ENCODE measurements around the gene PAX8. TPM values are rescaled to one million over a fixed set of nuclear protein-coding genes. Genes with fewer than 3 reads are reported as not detected.

Gene PAX8
- total and polyA plus RNA-seq, 2 experiments from 2014 or later: 0.16 TPM; not detected in 1

DNA sequence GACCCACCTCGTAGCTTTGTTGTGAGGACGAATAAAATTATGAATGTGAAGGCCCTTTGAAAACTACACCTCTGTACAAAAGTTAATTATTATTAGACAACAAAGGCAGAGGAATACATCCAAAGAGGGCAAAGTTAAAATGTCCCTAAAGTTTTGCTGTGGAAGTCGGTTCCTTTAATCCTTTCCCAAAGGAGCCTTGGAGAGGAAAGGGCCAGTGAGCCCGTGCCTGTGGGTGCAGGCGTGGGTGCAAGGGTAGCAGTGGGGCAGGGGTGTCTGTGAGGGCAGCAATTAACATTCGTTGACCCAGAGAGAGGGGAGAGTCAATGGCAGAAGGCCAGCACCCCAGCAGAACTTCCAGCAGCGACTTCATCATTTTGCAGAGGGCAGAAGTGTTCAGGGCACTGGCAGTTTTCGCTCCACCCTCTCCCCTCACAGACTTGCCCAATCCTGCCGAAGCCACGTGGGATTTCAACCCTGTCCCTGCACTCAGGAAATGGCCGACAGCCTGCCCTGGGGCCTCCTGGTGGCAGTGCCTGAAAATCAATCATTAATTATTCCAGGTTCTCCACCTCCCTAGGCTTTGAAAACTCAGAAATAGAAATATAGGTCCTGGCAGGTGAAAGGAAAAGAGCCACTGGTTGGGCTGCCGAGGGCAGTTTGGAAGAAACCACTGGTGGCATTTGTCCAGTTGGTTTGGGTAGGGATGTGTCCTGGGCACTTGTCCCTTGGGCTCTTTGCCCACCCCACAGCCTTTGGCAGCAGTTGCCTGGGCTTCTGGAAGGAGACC lies 4.2 kb upstream of the PAX8 start:
- DNase-seq (ENCODE audit: low spot score): peak; percentile 64
- Histone ChIP-seq H3K4me1 (ENCODE audit: insufficient read depth) (peaks cover 29% of the 10 kb centered on the region), H3K9me3 (ENCODE audit: low read depth) (no peaks in the 10 kb centered on the region), H3K4me3 (no peak overlapping the region), H3K9me2 (replicated peaks; ENCODE audit: insufficient read depth) (no peaks in the 10 kb centered on the region), H4K20me1 (ENCODE audit: insufficient read depth, poor library complexity, severe bottlenecking) (no peaks in the 10 kb centered on the region), H3K27me3 (peaks cover 25% of the 10 kb centered on the region), H3K36me3 (replicated peaks; ENCODE audit: insufficient read depth, low read depth) (no peaks in the 10 kb centered on the region), H2AFZ (peak overlapping the region; percentile 24), H3K4me2 (peak overlapping the region; percentile 41), H3K79me2 (no peaks in the 10 kb centered on the region), H3K27ac (peak overlapping the region; percentile 79)
- no peak for TF ChIP-seq EZH2phosphoT487 (IDR thresholded peaks at IDR 0.05; ENCODE audit: low read depth, severe bottlenecking, unreplicated experiment)
- TF ChIP-seq, protein P1, sequence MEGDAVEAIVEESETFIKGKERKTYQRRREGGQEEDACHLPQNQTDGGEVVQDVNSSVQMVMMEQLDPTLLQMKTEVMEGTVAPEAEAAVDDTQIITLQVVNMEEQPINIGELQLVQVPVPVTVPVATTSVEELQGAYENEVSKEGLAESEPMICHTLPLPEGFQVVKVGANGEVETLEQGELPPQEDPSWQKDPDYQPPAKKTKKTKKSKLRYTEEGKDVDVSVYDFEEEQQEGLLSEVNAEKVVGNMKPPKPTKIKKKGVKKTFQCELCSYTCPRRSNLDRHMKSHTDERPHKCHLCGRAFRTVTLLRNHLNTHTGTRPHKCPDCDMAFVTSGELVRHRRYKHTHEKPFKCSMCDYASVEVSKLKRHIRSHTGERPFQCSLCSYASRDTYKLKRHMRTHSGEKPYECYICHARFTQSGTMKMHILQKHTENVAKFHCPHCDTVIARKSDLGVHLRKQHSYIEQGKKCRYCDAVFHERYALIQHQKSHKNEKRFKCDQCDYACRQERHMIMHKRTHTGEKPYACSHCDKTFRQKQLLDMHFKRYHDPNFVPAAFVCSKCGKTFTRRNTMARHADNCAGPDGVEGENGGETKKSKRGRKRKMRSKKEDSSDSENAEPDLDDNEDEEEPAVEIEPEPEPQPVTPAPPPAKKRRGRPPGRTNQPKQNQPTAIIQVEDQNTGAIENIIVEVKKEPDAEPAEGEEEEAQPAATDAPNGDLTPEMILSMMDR (IDR thresholded peaks at IDR 0.05; ENCODE audit: poor library complexity): peak; percentile 6
- TF ChIP-seq EZH2 (IDR thresholded peaks at IDR 0.05; ENCODE audit: borderline replicate concordance): no peak
- 63% methylated on average over 12 of the region's 12 CpGs for WGBS (ENCODE audit: low lambda C conversion rate, missing lambda C conversion rate)

DNA sequence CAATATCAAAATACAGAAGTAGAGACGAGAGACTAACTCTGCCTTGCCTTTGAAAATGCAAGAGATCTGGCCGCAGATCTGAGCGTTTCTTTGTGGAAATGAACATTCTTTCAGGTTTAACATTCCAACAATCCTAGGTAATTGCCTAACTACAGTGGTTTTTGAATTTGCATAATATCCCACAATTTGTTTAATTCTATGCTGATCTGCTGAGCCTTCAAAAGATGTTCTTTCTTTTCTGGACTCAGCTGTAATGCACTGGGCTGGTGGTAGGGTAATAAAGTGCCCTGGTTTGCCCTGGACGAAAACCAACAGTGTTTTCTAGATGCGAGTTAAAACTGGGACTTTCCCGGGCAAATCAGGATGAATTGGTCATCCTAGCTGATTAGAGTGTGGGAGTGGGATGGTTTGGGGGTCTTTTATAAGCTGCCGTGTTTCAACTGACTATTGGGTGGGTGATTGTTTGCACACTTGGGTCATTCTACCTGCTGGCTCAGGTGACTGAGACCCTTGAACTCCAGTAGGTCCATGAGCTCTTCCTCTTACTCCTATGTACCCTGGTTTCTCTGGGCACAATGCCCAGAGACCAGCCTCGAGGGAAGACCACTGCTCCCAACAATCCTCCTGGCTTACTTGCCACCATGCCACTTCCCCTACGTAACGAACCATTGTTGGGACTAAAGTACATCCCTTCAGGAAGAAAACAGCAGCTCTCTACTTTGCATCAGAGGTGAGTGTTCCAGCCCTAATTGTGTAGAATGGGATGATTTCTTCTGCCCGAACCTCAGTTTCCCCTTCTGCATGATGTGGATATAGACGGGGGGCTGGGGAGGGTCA lies 3.4 kb upstream of the PAX8 start:
- H3K27ac ChIP-seq: peak overlapping the region; percentile 79
- H3K4me3 ChIP-seq: no peak overlapping the region
- H3K4me2 ChIP-seq: peak overlapping the region; percentile 41
- peaks cover 34% of the 10 kb centered on the region for H3K27me3 ChIP-seq
- no peaks in the 10 kb centered on the region for H4K20me1 ChIP-seq (ENCODE audit: insufficient read depth, poor library complexity, severe bottlenecking)
- WGBS (ENCODE audit: low lambda C conversion rate, missing lambda C conversion rate): 73% methylated on average over 12 of the region's 12 CpGs
- DNase-seq (ENCODE audit: low spot score): no peak
- TF ChIP-seq EZH2 (IDR thresholded peaks at IDR 0.05; ENCODE audit: borderline replicate concordance) (no peak), EZH2phosphoT487 (IDR thresholded peaks at IDR 0.05; ENCODE audit: low read depth, severe bottlenecking, unreplicated experiment) (no peak)
- TF ChIP-seq, protein P1 (IDR thresholded peaks at IDR 0.05; ENCODE audit: poor library complexity): no peak
- no peaks in the 10 kb centered on the region for H3K9me3 ChIP-seq (ENCODE audit: low read depth)
- H2AFZ ChIP-seq: peak overlapping the region; percentile 24
- no peaks in the 10 kb centered on the region for H3K9me2 ChIP-seq (replicated peaks; ENCODE audit: insufficient read depth)
- H3K79me2 ChIP-seq: no peaks in the 10 kb centered on the region
- no peaks in the 10 kb centered on the region for H3K36me3 ChIP-seq (replicated peaks; ENCODE audit: insufficient read depth, low read depth)
- peaks cover 36% of the 10 kb centered on the region for H3K4me1 ChIP-seq (ENCODE audit: insufficient read depth)

DNA sequence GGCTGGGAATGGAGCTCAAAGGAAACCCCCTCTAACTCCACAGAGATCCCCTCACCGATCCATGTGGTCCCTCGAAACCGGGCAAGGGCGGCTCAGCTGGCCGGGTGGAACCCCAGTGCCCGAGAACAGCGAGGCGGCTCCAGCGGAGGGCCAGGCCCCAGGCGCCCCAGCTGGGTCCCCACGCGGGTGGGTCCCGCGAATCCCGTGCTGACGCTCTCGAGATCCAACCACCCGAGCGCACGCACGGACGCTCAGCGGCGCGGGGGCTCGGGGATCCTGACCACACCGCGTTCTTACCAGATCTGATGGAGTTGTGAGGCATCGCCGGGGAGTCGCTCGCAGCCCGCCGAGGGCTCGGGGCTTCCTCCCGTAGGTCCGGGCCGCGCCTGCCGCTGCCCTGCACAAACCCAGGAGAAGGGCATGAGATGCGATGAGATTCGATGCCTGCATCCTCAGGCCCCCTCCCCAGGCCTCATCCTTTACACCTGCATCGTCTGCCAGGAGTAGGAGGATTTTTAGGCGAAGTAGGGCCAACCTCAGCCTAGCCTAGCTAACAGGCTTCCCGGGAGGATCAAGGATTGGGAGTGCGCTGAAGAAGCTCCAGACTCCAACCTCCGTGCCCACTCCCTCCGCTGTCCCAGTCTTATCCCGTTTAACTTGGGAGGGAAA lies 514 bp downstream of the PAX8 start:
- no peaks in the 10 kb centered on the region for H4K20me1 ChIP-seq (ENCODE audit: insufficient read depth, poor library complexity, severe bottlenecking)

More for the DNA sequence above, 514 bp downstream of the PAX8 start:
- Histone ChIP-seq H3K4me3 (no peak overlapping the region), H3K27me3 (peaks cover 73% of the 10 kb centered on the region), H3K79me2 (no peaks in the 10 kb centered on the region), H3K4me2 (peak overlapping the region; percentile 76), H3K4me1 (ENCODE audit: insufficient read depth) (peaks cover 31% of the 10 kb centered on the region), H3K27ac (no peak overlapping the region), H2AFZ (peak overlapping the region; percentile 26), H3K9me2 (replicated peaks; ENCODE audit: insufficient read depth) (no peaks in the 10 kb centered on the region), H3K9me3 (ENCODE audit: low read depth) (no peaks in the 10 kb centered on the region), H3K36me3 (replicated peaks; ENCODE audit: insufficient read depth, low read depth) (no peaks in the 10 kb centered on the region)
- TF ChIP-seq EZH2phosphoT487 (IDR thresholded peaks at IDR 0.05; ENCODE audit: low read depth, severe bottlenecking, unreplicated experiment): peak; percentile 48
- TF ChIP-seq, protein P1 (IDR thresholded peaks at IDR 0.05; ENCODE audit: poor library complexity): no peak
- no peak for TF ChIP-seq EZH2 (IDR thresholded peaks at IDR 0.05; ENCODE audit: borderline replicate concordance)
- DNase-seq (ENCODE audit: low spot score): no peak
- WGBS (ENCODE audit: low lambda C conversion rate, missing lambda C conversion rate): 12% methylated on average over 42 of the region's 49 CpGs

All from hepatocyte (in vitro differentiated cells).